Neural progenitor cell (in vitro differentiated cells): ENCODE measurements around the gene IGSF3. TPM values are rescaled to one million over a fixed set of nuclear protein-coding genes. Genes with fewer than 3 reads are reported as not detected.

Experiments
- DNase-seq: peaks from one replicate; pipeline ENCODE4 v3.0.0-alpha.2; 2016; ENCODE audit warnings: low spot score
- H2AFZ ChIP-seq: fragments of 200-600 bp; sonication (generic); replicated peaks from 2 replicates; pipeline ENCODE4 v1.6.1; 2016; ENCODE audit warnings: antibody characterized with exemption
- H3F3A ChIP-seq: fragments of 200-600 bp; sonication (generic); 2 replicates; pipeline ENCODE4 v1.6.1; 2016; ENCODE audit warnings: antibody characterized with exemption, low read depth
- H3K27ac ChIP-seq: fragments of 200-600 bp; sonication (generic); 2 replicates; pipeline ENCODE4 v1.5.1; 2016; ENCODE audit warnings: mild to moderate bottlenecking
- H3K27me3 ChIP-seq: fragments of 200-600 bp; sonication (generic); 2 replicates; pipeline ENCODE4 v1.6.1; 2016; ENCODE audit warnings: mild to moderate bottlenecking, moderate library complexity
- H3K36me3 ChIP-seq: fragments of 200-600 bp; sonication (generic); 2 replicates; pipeline ENCODE4 v1.5.1; 2016
- H3K4me1 ChIP-seq: fragments of 200-600 bp; sonication (generic); 2 replicates; pipeline ENCODE4 v1.6.1; 2016; ENCODE audit warnings: mixed run types
- H3K4me2 ChIP-seq: fragments of 200-600 bp; sonication (generic); 2 replicates; pipeline ENCODE4 v1.6.1; 2016
- H3K4me3 ChIP-seq: fragments of 200-600 bp; sonication (generic); 2 replicates; pipeline ENCODE4 v1.5.1; 2016
- H3K79me2 ChIP-seq: fragments of 200-600 bp; sonication (generic); 2 replicates; pipeline ENCODE4 v1.6.1; 2016; ENCODE audit warnings: low read depth
- H3K9ac ChIP-seq: fragments of 200-600 bp; sonication (generic); 2 replicates; pipeline ENCODE4 v1.6.1; 2016
- H3K9me3 ChIP-seq: fragments of 200-600 bp; sonication (generic); 2 replicates; pipeline ENCODE4 v1.5.1; 2016; ENCODE audit warnings: low read depth
- H4K20me1 ChIP-seq: fragments of 200-600 bp; sonication (generic); 2 replicates; pipeline ENCODE4 v1.6.1; 2016; ENCODE audit warnings: low read depth
- H3K27ac Mint-ChIP-seq: 3 replicates; pipeline ENCODE4 v1.8.0; 2021; ENCODE audit warnings: mixed read lengths
- H3K27me3 Mint-ChIP-seq: 2 replicates; pipeline ENCODE4 v1.8.0; 2022; ENCODE audit warnings: low read depth, mild to moderate bottlenecking, inconsistent platforms, moderate library complexity, mixed read lengths; ENCODE audit not compliant: insufficient read depth
- H3K36me3 Mint-ChIP-seq: 3 replicates; pipeline ENCODE4 v1.8.0; 2021; ENCODE audit warnings: mixed read lengths
- H3K4me1 Mint-ChIP-seq: 3 replicates; pipeline ENCODE4 v1.8.0; 2021; ENCODE audit warnings: mixed read lengths
- H3K4me3 Mint-ChIP-seq: 3 replicates; pipeline ENCODE4 v1.8.0; 2021; ENCODE audit warnings: mild to moderate bottlenecking, moderate library complexity, mixed read lengths
- H3K9me3 Mint-ChIP-seq: 3 replicates; pipeline ENCODE4 v1.8.0; 2020; ENCODE audit warnings: mixed read lengths
- CTCF ChIP-seq: fragments of 200-600 bp; sonication (generic); IDR thresholded peaks from 2 replicates; pipeline ENCODE4 v1.5.1; 2017; ENCODE audit warnings: antibody characterized with exemption, mild to moderate bottlenecking
- EZH2 ChIP-seq: fragments of 200-600 bp; sonication (generic); IDR thresholded peaks from 2 replicates; pipeline ENCODE4 v1.6.1; 2017; ENCODE audit warnings: antibody characterized with exemption, mild to moderate bottlenecking, moderate library complexity
- EZH2phosphoT487 ChIP-seq: fragments of 200-600 bp; sonication (generic); IDR thresholded peaks from 2 replicates; pipeline ENCODE4 v1.6.1; 2017; ENCODE audit warnings: antibody characterized with exemption
- total RNA-seq: library from RNA; depleted of rRNA; stranded (reverse); fragments of >200 nt; gene quantifications from 2 replicates; pipeline ENCODE4 v1.2.3, GENCODE V29; 2015; ENCODE audit warnings: low replicate concordance

IGSF3 gene
- total RNA-seq, 1 donor from 2014 or later = 24.0 TPM

- H3K4me2 ChIP-seq = no peak overlapping the region
- H3K27me3 ChIP-seq = no peaks in the 10 kb centered on the region
- no peak overlapping the region for H3K27ac Mint-ChIP-seq
- H3K9ac ChIP-seq = no peak overlapping the region
- no peak overlapping the region for H2AFZ ChIP-seq
- H3K4me3 Mint-ChIP-seq = no peak overlapping the region
- H3K4me1 ChIP-seq = peaks cover 7% of the 10 kb centered on the region
- no peaks in the 10 kb centered on the region for H3K36me3 ChIP-seq
- peaks cover 35% of the 10 kb centered on the region for H3K4me1 Mint-ChIP-seq
- no peaks in the 10 kb centered on the region for H4K20me1 ChIP-seq
- no peak overlapping the region for H3K27ac ChIP-seq
- H3K9me3 ChIP-seq = no peaks in the 10 kb centered on the region
- no peaks in the 10 kb centered on the region for H3F3A ChIP-seq
- H3K79me2 ChIP-seq = no peaks in the 10 kb centered on the region
- no peaks in the 10 kb centered on the region for H3K36me3 Mint-ChIP-seq
- DNase-seq = no peak
- no peak overlapping the region for H3K4me3 ChIP-seq
- no peak for TF ChIP-seq EZH2
- no peak for TF ChIP-seq EZH2phosphoT487
- no peak for TF ChIP-seq CTCF
- peaks cover 5% of the 10 kb centered on the region for H3K27me3 Mint-ChIP-seq
- H3K9me3 Mint-ChIP-seq = no peaks in the 10 kb centered on the region
Observed at GRCh38 chr1:116692879-116693278, 25.3 kb upstream of the IGSF3 start.

GRCh38 chr1:116690849-116691406, 23.4 kb upstream of the IGSF3 start:
- Histone ChIP-seq H3K9ac (no peak overlapping the region), H3K79me2 (no peaks in the 10 kb centered on the region), H3K27ac (no peak overlapping the region), H3F3A (no peaks in the 10 kb centered on the region), H2AFZ (no peak overlapping the region), H3K36me3 (no peaks in the 10 kb centered on the region), H3K27me3 (no peaks in the 10 kb centered on the region), H3K4me2 (no peak overlapping the region), H3K4me3 (no peak overlapping the region), H3K9me3 (no peaks in the 10 kb centered on the region), H3K4me1 (peaks cover 7% of the 10 kb centered on the region), H4K20me1 (no peaks in the 10 kb centered on the region)
- H3K4me3 Mint-ChIP-seq = no peak overlapping the region
- no peak overlapping the region for H3K27ac Mint-ChIP-seq
- TF ChIP-seq CTCF (no peak), EZH2 (no peak)
- peaks cover 8% of the 10 kb centered on the region for H3K27me3 Mint-ChIP-seq
- peaks cover 23% of the 10 kb centered on the region for H3K4me1 Mint-ChIP-seq
- no peaks in the 10 kb centered on the region for H3K36me3 Mint-ChIP-seq
- H3K9me3 Mint-ChIP-seq = no peaks in the 10 kb centered on the region
- no peak for DNase-seq

GRCh38 chr1:116690396-116690848, 22.9 kb upstream of the IGSF3 start:
- Histone ChIP-seq H3K27me3 (no peaks in the 10 kb centered on the region), H3F3A (no peaks in the 10 kb centered on the region), H3K27ac (no peak overlapping the region), H3K4me2 (no peak overlapping the region), H3K4me1 (peaks cover 7% of the 10 kb centered on the region), H2AFZ (no peak overlapping the region), H3K36me3 (no peaks in the 10 kb centered on the region), H3K79me2 (no peaks in the 10 kb centered on the region), H3K4me3 (no peak overlapping the region), H4K20me1 (no peaks in the 10 kb centered on the region), H3K9ac (no peak overlapping the region), H3K9me3 (no peaks in the 10 kb centered on the region)
- H3K36me3 Mint-ChIP-seq = no peaks in the 10 kb centered on the region
- no peak overlapping the region for H3K4me3 Mint-ChIP-seq
- H3K4me1 Mint-ChIP-seq = peaks cover 23% of the 10 kb centered on the region
- H3K27me3 Mint-ChIP-seq = peaks cover 8% of the 10 kb centered on the region
- no peak for DNase-seq
- no peaks in the 10 kb centered on the region for H3K9me3 Mint-ChIP-seq
- no peak overlapping the region for H3K27ac Mint-ChIP-seq
- TF ChIP-seq CTCF = no peak
- TF ChIP-seq EZH2 = no peak
- TF ChIP-seq EZH2phosphoT487 = no peak
